Tibial nerve (tissue), 4 donors: ENCODE results near the gene FBXL7.

ENCODE experiments used
- CTCF ChIP-seq, 5 experiments: fragments of 200-600 bp in 3 of 5; fragments of 450-650 bp in 2 of 5; sonication (generic) in 3 of 5; IDR thresholded peaks; one replicate each; pipeline ENCODE4 v1.5.1; 2016 to 2019; ENCODE audit warnings: antibody characterized with exemption in 5 of 5, mild to moderate bottlenecking in 3 of 5, moderate library complexity in 2 of 5
- EP300 ChIP-seq, 2 donors: sonication (generic); formaldehyde crosslinking; IDR thresholded peaks; one replicate each; pipeline ENCODE4 v1.6.1; 2017; ENCODE audit warnings: antibody characterized with exemption in 2 of 2, mild to moderate bottlenecking in 1 of 2
- POLR2A ChIP-seq, 2 donors: fragments of 450-650 bp; IDR thresholded peaks; one replicate each; pipeline ENCODE4 v1.6.1; 2017; ENCODE audit warnings: antibody characterized with exemption in 2 of 2, mild to moderate bottlenecking in 2 of 2, moderate library complexity in 2 of 2

- TF ChIP-seq POLR2A (IDR thresholded peaks at IDR 0.05) (no peak), CTCF (IDR thresholded peaks at IDR 0.05) (no peak), EP300 (IDR thresholded peaks at IDR 0.05) (no peak)
Measured at GRCh38 chr5:15940905-15941304, 440.9 kb downstream of the FBXL7 start.
